Endothelial cell of umbilical vein (primary cell): ENCODE data around the gene FXYD6. TPM values are rescaled to one million over a fixed set of nuclear protein-coding genes. Genes with fewer than 3 reads are reported as not detected.

Experiments
- BruUV-seq: library from RNA; stranded (reverse); fragments of 400-500 nt; replicated peaks from 2 replicates; lab custom pipeline; 2021; lab: Mats Ljungman, UMichigan
- CTCF ChIA-PET: fragments of 300-600, 350-600 bp; sonication (Branson Sonifier 250); formaldehyde crosslinking; loops from one replicate; lab custom pipeline; 2021; ENCODE audit warnings: antibody characterized with exemption, inconsistent platforms; lab: Charles Lee
- POLR2A ChIA-PET: fragments of 300-600, 350-600 bp; sonication (Branson Sonifier 250); formaldehyde crosslinking; loops from one replicate; lab custom pipeline; 2021; ENCODE audit warnings: antibody characterized with exemption, inconsistent platforms; lab: Charles Lee
- DNase-seq: peaks from one replicate; pipeline ENCODE4 v3.0.0-alpha.2; 2011; ENCODE audit warnings: low read depth, low spot score
- FAIRE-seq: peaks from 2 replicates; lab custom pipeline; 2011; peaks lifted over from hg19 to GRCh38; lab: Jason Lieb, UNC
- H2AFZ ChIP-seq: 2 replicates; pipeline ENCODE4 v1.6.0; 2012; ENCODE audit warnings: low read depth, low read length, control low read depth, inconsistent platforms
- H3K27ac ChIP-seq: 2 replicates; pipeline ENCODE4 v1.5.1; 2011; ENCODE audit warnings: low read depth, mild to moderate bottlenecking, control low read depth, low read length, moderate library complexity; ENCODE audit not compliant: insufficient read depth
- H3K27me3 ChIP-seq, 2 experiments: 2 replicates each; pipeline versions ENCODE4 v1.6.0 to v1.6.1; 2011; ENCODE audit warnings: low read length in 2 of 2, mixed read lengths in 1 of 2; ENCODE audit not compliant: control insufficient read depth in 2 of 2, insufficient read depth in 2 of 2
- H3K36me3 ChIP-seq, 2 experiments: 2 replicates in 1 of 2; 3 replicates in 1 of 2; pipeline ENCODE4 v1.5.1; 2011; ENCODE audit warnings: low read length in 2 of 2, mild to moderate bottlenecking in 1 of 2, moderate library complexity in 1 of 2; ENCODE audit not compliant: control insufficient read depth in 2 of 2, insufficient read depth in 2 of 2; ENCODE audit errors: extremely low read depth in 1 of 2
- H3K4me1 ChIP-seq: 3 replicates; pipeline ENCODE4 v1.5.1; 2011; ENCODE audit warnings: mild to moderate bottlenecking, low read length; ENCODE audit not compliant: control insufficient read depth, insufficient read depth; ENCODE audit errors: extremely low read depth
- H3K4me2 ChIP-seq: 2 replicates; pipeline ENCODE4 v1.6.1; 2011; ENCODE audit warnings: low read length, control low read depth, mixed read lengths; ENCODE audit not compliant: insufficient read depth
- H3K4me3 ChIP-seq, 3 experiments: fragments of 200-600 bp in 1 of 3; sonication (generic), shearing (Covaris generic) in 1 of 3; replicated peaks in 1 of 3; 2 replicates each; pipeline ENCODE4 v1.5.1; 2011 to 2016; ENCODE audit warnings: control low read depth in 3 of 3, low read length in 3 of 3, mild to moderate bottlenecking in 2 of 3, inconsistent platforms in 1 of 3, low read depth in 1 of 3, moderate library complexity in 1 of 3; ENCODE audit not compliant: insufficient read depth in 1 of 3
- H3K79me2 ChIP-seq: 2 replicates; pipeline ENCODE4 v1.6.0; 2012; ENCODE audit warnings: low read length, inconsistent platforms; ENCODE audit not compliant: control insufficient read depth, insufficient read depth
- H3K9ac ChIP-seq: replicated peaks from 2 replicates; pipeline ENCODE3; 2011; ENCODE audit warnings: low read length, control low read depth; ENCODE audit not compliant: insufficient read depth; ENCODE audit errors: extremely low read depth
- H3K9me1 ChIP-seq: replicated peaks from 3 replicates; pipeline ENCODE4 v1.6.0; 2011; ENCODE audit warnings: mild to moderate bottlenecking, low read length; ENCODE audit not compliant: control insufficient read depth, insufficient read depth; ENCODE audit errors: extremely low read depth
- H3K9me3 ChIP-seq: replicated peaks from 2 replicates; pipeline ENCODE4 v1.5.1; 2012; ENCODE audit warnings: low read length, inconsistent platforms; ENCODE audit not compliant: control insufficient read depth, insufficient read depth
- H4K20me1 ChIP-seq: replicated peaks from 2 replicates; pipeline ENCODE3; 2011; ENCODE audit warnings: mild to moderate bottlenecking, low read length; ENCODE audit not compliant: control insufficient read depth, insufficient read depth; ENCODE audit errors: extremely low read depth
- CTCF ChIP-seq, 2 donors: IDR thresholded peaks; 1 replicate in 1 of 2; 2 replicates in 1 of 2; pipeline ENCODE4 v1.5.1; 2011; ENCODE audit warnings: low read length in 2 of 2, mild to moderate bottlenecking in 2 of 2, moderate library complexity in 2 of 2, control low read depth in 1 of 2, inconsistent platforms in 1 of 2, low read depth in 1 of 2; ENCODE audit not compliant: insufficient read depth in 1 of 2; ENCODE audit errors: extremely low read depth in 1 of 2
- EZH2 ChIP-seq: IDR thresholded peaks from 2 replicates; pipeline ENCODE4 v1.6.1; 2012; ENCODE audit warnings: borderline replicate concordance, low read depth, mild to moderate bottlenecking, moderate library complexity, low read length, inconsistent platforms; ENCODE audit not compliant: severe bottlenecking
- FOS ChIP-seq: IDR thresholded peaks from 2 replicates; pipeline ENCODE4 v1.6.1; 2011; ENCODE audit warnings: mild to moderate bottlenecking, low read length, moderate library complexity, borderline replicate concordance; ENCODE audit not compliant: insufficient read depth
- GATA2 ChIP-seq: IDR thresholded peaks from 2 replicates; pipeline ENCODE4 v1.7.0; 2011; ENCODE audit warnings: low read depth, mild to moderate bottlenecking, moderate library complexity, mixed read lengths, low read length; ENCODE audit not compliant: insufficient read length, insufficient read depth
- JUN ChIP-seq: IDR thresholded peaks from 2 replicates; pipeline ENCODE4 v1.6.1; 2011; ENCODE audit warnings: borderline replicate concordance, low read depth; ENCODE audit not compliant: insufficient read length, insufficient read depth
- MAX ChIP-seq: IDR thresholded peaks from 2 replicates; pipeline ENCODE4 v1.6.1; 2011; ENCODE audit not compliant: insufficient read depth, insufficient read length
- MYC ChIP-seq: IDR thresholded peaks from one replicate; pipeline ENCODE4 v1.6.1; 2011; ENCODE audit warnings: mild to moderate bottlenecking, low read depth, low read length
- POLR2A ChIP-seq: IDR thresholded peaks from 2 replicates; pipeline ENCODE4 v1.6.1; 2012; ENCODE audit warnings: low read depth, mild to moderate bottlenecking, control low read depth, low read length
- POLR2AphosphoS5 ChIP-seq: IDR thresholded peaks from 2 replicates; pipeline ENCODE4 v1.6.1; 2012; ENCODE audit warnings: low read depth, mild to moderate bottlenecking, control low read depth, low read length, moderate library complexity; ENCODE audit not compliant: insufficient read depth
- dilution Hi-C: fragments of 300-500 bp; cut with MboI; formaldehyde crosslinking; loops from one replicate; pipeline ENCODE4 v1.15.0; 2019; ENCODE audit warnings: low sequenced_read_pairs; ENCODE audit not compliant: extremely low pct_ligation_motif_present
- intact Hi-C: fragments of 100-400 bp; cut with micrococcal nuclease; formaldehyde crosslinking; loops from one replicate; pipeline ENCODE4 v1.10.0; 2022
- polyA plus RNA-seq, 4 experiments: library from polyadenylated mRNA; depleted of rRNA in 3 of 4; stranded (reverse) in 3 of 4; unstranded in 1 of 4; fragments of >200 nt; gene quantifications; 2 replicates each; pipeline versions ENCODE4 v1.2.1 to v1.2.3, GENCODE V29; 2011 to 2012; ENCODE audit warnings: missing spikeins in 1 of 4
- total RNA-seq: library from RNA; stranded (reverse); gene quantifications from 2 replicates; pipeline ENCODE4 v1.2.3, GENCODE V29; 2021

Gene FXYD6
- total and polyA plus RNA-seq, 2 donors (not counting 3 experiments of a cell fraction or from before 2014, with no cell fraction given): 1.4 to 8.7 TPM

- Histone ChIP-seq H3K4me3 (no peak overlapping the region), H2AFZ (no peak overlapping the region), H4K20me1 (no peaks in the 10 kb centered on the region), H3K4me2 (no peak overlapping the region), H3K36me3 (no peaks in the 10 kb centered on the region), H3K27ac (no peak overlapping the region), H3K27me3 (peaks cover 3 to 6% of the 10 kb centered on the region in 2 experiments), H3K4me1 (no peaks in the 10 kb centered on the region), H3K9me1 (no peaks in the 10 kb centered on the region), H3K9me3 (no peaks in the 10 kb centered on the region), H3K79me2 (no peaks in the 10 kb centered on the region), H3K9ac (no peak overlapping the region)
- no TSS peak for BruUV-seq
- DNase-seq (no peak), FAIRE-seq (no peak)
- ChIA-PET CTCF (no interaction called here), POLR2A (no interaction called here)
- TF ChIP-seq CTCF (IDR thresholded peaks at IDR 0.05; ENCODE audit: extremely low read depth in 1 of 2, insufficient read depth in 1 of 2, low read depth in 1 of 2, low read length in 2 of 2) (no peak), MYC (no peak), GATA2 (no peak), MAX (no peak), FOS (no peak), POLR2AphosphoS5 (no peak), EZH2 (no peak), POLR2A (no peak), JUN (no peak)
- intact Hi-C loops: no loop called here
- dilution Hi-C loops: no loop called here
Measured at GRCh38 chr11:117789241-117789640, 87.2 kb downstream of the FXYD6 start.

Other genes with a start within 250 kb of the FXYD6 start
- not detected in 2 replicates for gene DSCAML1, start 79.4 kb downstream of the FXYD6 start, total RNA-seq
- gene DSCAML1, start 79.4 kb downstream of the FXYD6 start, polyA plus RNA-seq: not detected in 2 replicates
- gene FXYD2, start 51.9 kb downstream of the FXYD6 start, total RNA-seq: 0.72 and 1.8 TPM in 2 replicates
- 0.99 and 1.9 TPM in 2 replicates for gene FXYD2, start 51.9 kb downstream of the FXYD6 start, polyA plus RNA-seq
- gene TMPRSS13, start 52.7 kb upstream of the FXYD6 start, total RNA-seq: 0.46 TPM in 1 of 2 replicates, not detected in the other
- gene TMPRSS13, start 52.7 kb upstream of the FXYD6 start, polyA plus RNA-seq: 0.18 and 0.22 TPM in 2 replicates
- 0.14 TPM in 1 of 2 replicates, not detected in the other for gene IL10RA, start 109.7 kb upstream of the FXYD6 start, total RNA-seq
- 0.04 and 0.11 TPM in 2 replicates for gene IL10RA, start 109.7 kb upstream of the FXYD6 start, polyA plus RNA-seq
- gene TMPRSS4, start 200.4 kb upstream of the FXYD6 start, total RNA-seq: not detected in 2 replicates
- not detected in 2 replicates for gene TMPRSS4, start 200.4 kb upstream of the FXYD6 start, polyA plus RNA-seq
- gene SMIM35, start 210.3 kb upstream of the FXYD6 start, total RNA-seq: not detected in 2 replicates
- gene SMIM35, start 210.3 kb upstream of the FXYD6 start, polyA plus RNA-seq: not detected in 2 replicates